ENCODE data around the gene RBP2.

The RBP2 gene

DNA sequence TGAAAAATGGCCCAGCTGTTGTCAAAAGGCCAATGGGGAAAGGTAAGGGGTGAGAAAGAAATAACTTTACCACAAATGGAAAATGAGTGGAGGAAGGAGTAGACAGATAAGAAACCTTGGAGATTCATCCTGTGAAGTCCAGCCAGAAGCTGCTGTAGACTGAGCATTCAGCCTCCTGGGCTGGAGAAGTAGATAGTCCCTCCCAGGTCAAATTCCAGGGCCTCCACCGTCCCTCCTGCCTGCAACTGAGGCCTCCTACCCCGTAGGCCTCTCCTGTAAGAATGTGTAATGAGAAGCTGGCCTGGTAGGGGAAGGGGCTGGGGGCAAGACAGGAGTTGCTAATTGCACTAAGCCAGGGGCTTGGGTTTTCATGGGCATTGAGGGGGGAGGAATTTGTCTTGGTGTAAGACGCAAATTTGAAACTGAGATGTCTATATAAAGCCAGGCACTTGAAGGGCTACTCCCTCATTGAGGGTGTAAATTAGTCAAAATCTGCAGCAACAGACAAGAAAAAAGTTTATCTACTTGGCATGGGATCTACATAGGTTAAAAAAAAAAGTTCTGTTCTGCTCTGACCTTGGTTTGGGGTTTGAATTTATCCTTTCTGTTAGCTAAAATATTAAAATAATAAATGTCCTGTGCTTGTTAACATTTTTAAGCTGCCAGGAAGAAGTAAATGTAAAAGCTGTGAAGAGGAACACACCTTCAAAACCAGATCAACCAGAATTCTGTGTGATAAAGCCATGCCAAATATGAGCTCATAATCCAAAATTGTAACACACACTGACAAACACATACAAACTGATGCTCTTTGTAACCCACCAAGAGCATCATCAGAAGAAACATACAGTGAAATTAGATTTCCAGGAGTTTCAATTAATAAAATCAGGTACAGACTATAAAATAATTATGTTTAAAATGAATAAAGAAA lies 1.7 kb upstream of the RBP2 start:
- Histone ChIP-seq H3K9ac (ENCODE audit: low read length) (no peak overlapping the region), H3F3A (ENCODE audit: insufficient read depth, low read length) (no peaks in the 10 kb centered on the region), H3K36me3 (ENCODE audit: insufficient read depth, low read length) (no peaks in the 10 kb centered on the region), H4K20me1 (ENCODE audit: insufficient read depth, low read length) (no peaks in the 10 kb centered on the region), H3K27me3 (ENCODE audit: insufficient read depth, low read length) (no peaks in the 10 kb centered on the region), H2AFZ (ENCODE audit: low read length) (no peak overlapping the region), H3K9me2 (ENCODE audit: low read depth, low read length) (no peaks in the 10 kb centered on the region), H3K9me3 (ENCODE audit: low read length) (no peaks in the 10 kb centered on the region), H3K4me2 (ENCODE audit: low read length) (no peak overlapping the region), H3K4me1 (ENCODE audit: insufficient read depth, low read length, severe bottlenecking) (no peaks in the 10 kb centered on the region), H3K27ac (ENCODE audit: low read depth, low read length, poor library complexity, severe bottlenecking) (no peak overlapping the region), H3K79me2 (ENCODE audit: insufficient read depth, low read length) (no peaks in the 10 kb centered on the region), H3K4me3 (ENCODE audit: low read depth, low read length, poor library complexity, severe bottlenecking) (no peak overlapping the region)
- TF ChIP-seq, protein P1, sequence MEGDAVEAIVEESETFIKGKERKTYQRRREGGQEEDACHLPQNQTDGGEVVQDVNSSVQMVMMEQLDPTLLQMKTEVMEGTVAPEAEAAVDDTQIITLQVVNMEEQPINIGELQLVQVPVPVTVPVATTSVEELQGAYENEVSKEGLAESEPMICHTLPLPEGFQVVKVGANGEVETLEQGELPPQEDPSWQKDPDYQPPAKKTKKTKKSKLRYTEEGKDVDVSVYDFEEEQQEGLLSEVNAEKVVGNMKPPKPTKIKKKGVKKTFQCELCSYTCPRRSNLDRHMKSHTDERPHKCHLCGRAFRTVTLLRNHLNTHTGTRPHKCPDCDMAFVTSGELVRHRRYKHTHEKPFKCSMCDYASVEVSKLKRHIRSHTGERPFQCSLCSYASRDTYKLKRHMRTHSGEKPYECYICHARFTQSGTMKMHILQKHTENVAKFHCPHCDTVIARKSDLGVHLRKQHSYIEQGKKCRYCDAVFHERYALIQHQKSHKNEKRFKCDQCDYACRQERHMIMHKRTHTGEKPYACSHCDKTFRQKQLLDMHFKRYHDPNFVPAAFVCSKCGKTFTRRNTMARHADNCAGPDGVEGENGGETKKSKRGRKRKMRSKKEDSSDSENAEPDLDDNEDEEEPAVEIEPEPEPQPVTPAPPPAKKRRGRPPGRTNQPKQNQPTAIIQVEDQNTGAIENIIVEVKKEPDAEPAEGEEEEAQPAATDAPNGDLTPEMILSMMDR (IDR thresholded peaks at IDR 0.05; ENCODE audit: low read length): no peak
- no peak for TF ChIP-seq EZH2 (IDR thresholded peaks at IDR 0.05; ENCODE audit: borderline replicate concordance, low read length)

GRCh38 chr3:139473155-139473771 lies 3.1 kb downstream of the RBP2 start:
- TF ChIP-seq EZH2 (IDR thresholded peaks at IDR 0.05; ENCODE audit: borderline replicate concordance, low read length): no peak
- TF ChIP-seq, protein P1 (IDR thresholded peaks at IDR 0.05; ENCODE audit: low read length): no peak
- Histone ChIP-seq H3K27ac (ENCODE audit: low read depth, low read length, poor library complexity, severe bottlenecking) (no peak overlapping the region), H3F3A (ENCODE audit: insufficient read depth, low read length) (no peaks in the 10 kb centered on the region), H3K27me3 (ENCODE audit: insufficient read depth, low read length) (no peaks in the 10 kb centered on the region), H3K9me3 (ENCODE audit: low read length) (no peaks in the 10 kb centered on the region), H2AFZ (ENCODE audit: low read length) (no peak overlapping the region), H3K4me2 (ENCODE audit: low read length) (no peak overlapping the region), H3K4me1 (ENCODE audit: insufficient read depth, low read length, severe bottlenecking) (no peaks in the 10 kb centered on the region), H3K9me2 (ENCODE audit: low read depth, low read length) (no peaks in the 10 kb centered on the region), H3K4me3 (ENCODE audit: low read depth, low read length, poor library complexity, severe bottlenecking) (no peak overlapping the region), H3K79me2 (ENCODE audit: insufficient read depth, low read length) (no peaks in the 10 kb centered on the region), H3K36me3 (ENCODE audit: insufficient read depth, low read length) (no peaks in the 10 kb centered on the region), H4K20me1 (ENCODE audit: insufficient read depth, low read length) (no peaks in the 10 kb centered on the region), H3K9ac (ENCODE audit: low read length) (no peak overlapping the region)

DNA sequence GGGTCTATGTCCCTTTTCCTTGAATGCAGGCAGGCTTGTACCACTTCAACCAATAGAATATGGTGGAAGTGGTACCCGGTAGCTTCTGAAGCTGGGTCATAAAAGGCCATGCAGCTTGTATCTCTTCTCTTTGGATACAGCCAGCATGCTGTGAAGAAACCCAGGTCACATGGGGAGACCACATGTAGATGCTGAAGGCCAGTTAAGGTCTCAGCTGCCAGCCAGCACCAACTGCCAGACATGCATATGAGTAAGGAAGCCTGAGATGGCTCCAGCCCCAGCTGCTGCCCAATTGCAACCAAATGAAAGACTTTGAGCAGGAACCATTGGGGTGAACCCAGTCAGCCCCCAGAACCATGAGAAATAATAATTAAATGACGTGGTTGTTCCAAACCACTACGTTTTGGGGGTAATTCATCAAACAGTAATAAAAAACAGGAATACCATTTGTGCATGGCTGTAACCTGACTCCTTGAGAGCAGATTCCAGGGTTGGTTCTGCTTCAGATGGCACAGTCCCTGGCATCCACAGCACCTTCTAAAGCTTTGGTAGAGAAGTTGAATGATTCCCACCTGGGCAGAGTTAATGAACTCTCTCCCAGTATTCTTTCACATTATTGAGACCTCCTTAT lies 3.8 kb downstream of the RBP2 start:
- H3F3A ChIP-seq (ENCODE audit: insufficient read depth, low read length): no peaks in the 10 kb centered on the region
- H3K9me2 ChIP-seq (ENCODE audit: low read depth, low read length): no peaks in the 10 kb centered on the region
- H4K20me1 ChIP-seq (ENCODE audit: insufficient read depth, low read length): no peaks in the 10 kb centered on the region
- no peaks in the 10 kb centered on the region for H3K9me3 ChIP-seq (ENCODE audit: low read length)
- H3K4me3 ChIP-seq (ENCODE audit: low read depth, low read length, poor library complexity, severe bottlenecking): no peak overlapping the region
- H3K9ac ChIP-seq (ENCODE audit: low read length): no peak overlapping the region
- H3K27me3 ChIP-seq (ENCODE audit: insufficient read depth, low read length): no peaks in the 10 kb centered on the region
- no peaks in the 10 kb centered on the region for H3K79me2 ChIP-seq (ENCODE audit: insufficient read depth, low read length)
- H3K27ac ChIP-seq (ENCODE audit: low read depth, low read length, poor library complexity, severe bottlenecking): no peak overlapping the region
- TF ChIP-seq, protein P1 (IDR thresholded peaks at IDR 0.05; ENCODE audit: low read length): no peak
- TF ChIP-seq EZH2 (IDR thresholded peaks at IDR 0.05; ENCODE audit: borderline replicate concordance, low read length): no peak
- H2AFZ ChIP-seq (ENCODE audit: low read length): no peak overlapping the region
- H3K4me2 ChIP-seq (ENCODE audit: low read length): no peak overlapping the region
- no peaks in the 10 kb centered on the region for H3K4me1 ChIP-seq (ENCODE audit: insufficient read depth, low read length, severe bottlenecking)
- no peaks in the 10 kb centered on the region for H3K36me3 ChIP-seq (ENCODE audit: insufficient read depth, low read length)
